MM.1S (cell line): ENCODE data around the gene TXLNG.

ENCODE experiments used
- CTCF ChIP-seq: fragments of 300-600 bp; sonication (generic); IDR thresholded peaks from 2 replicates; pipeline ENCODE4 v1.5.1; 2016; ENCODE audit warnings: antibody characterized with exemption, low read length, mixed read lengths
- EZH2 ChIP-seq: fragments of 300-600 bp; sonication (generic); optimal IDR thresholded peaks from 2 replicates; pipeline ENCODE3; 2017; ENCODE audit warnings: low read depth, mild to moderate bottlenecking, antibody characterized with exemption, low read length, mixed read lengths
- EZH2phosphoT487 ChIP-seq: fragments of 300-600 bp; sonication (generic); IDR thresholded peaks from 2 replicates; pipeline ENCODE4 v1.6.1; 2018; ENCODE audit warnings: antibody characterized with exemption, low read length

- TF ChIP-seq CTCF, result no peak
- no peak for TF ChIP-seq EZH2phosphoT487
- no peak for TF ChIP-seq EZH2
These were observed 57.1 kb downstream of the TXLNG start for GRCh38 chrX:16843208-16843909.
